Endothelial cell of umbilical vein (primary cell): ENCODE measurements around the gene VIT. TPM values are rescaled to one million over a fixed set of nuclear protein-coding genes. Genes with fewer than 3 reads are reported as not detected.

Source experiments
- BruUV-seq: library from RNA; stranded (reverse); fragments of 400-500 nt; replicated peaks from 2 replicates; lab custom pipeline; 2021; lab: Mats Ljungman, UMichigan
- CTCF ChIA-PET: fragments of 300-600, 350-600 bp; sonication (Branson Sonifier 250); formaldehyde crosslinking; loops from one replicate; lab custom pipeline; 2021; ENCODE audit warnings: antibody characterized with exemption, inconsistent platforms; lab: Charles Lee
- POLR2A ChIA-PET: fragments of 300-600, 350-600 bp; sonication (Branson Sonifier 250); formaldehyde crosslinking; loops from one replicate; lab custom pipeline; 2021; ENCODE audit warnings: antibody characterized with exemption, inconsistent platforms; lab: Charles Lee
- DNase-seq: peaks from one replicate; pipeline ENCODE4 v3.0.0-alpha.2; 2011; ENCODE audit warnings: low read depth, low spot score
- FAIRE-seq: peaks from 2 replicates; lab custom pipeline; 2011; peaks lifted over from hg19 to GRCh38; lab: Jason Lieb, UNC
- H2AFZ ChIP-seq: 2 replicates; pipeline ENCODE4 v1.6.0; 2012; ENCODE audit warnings: low read depth, low read length, control low read depth, inconsistent platforms
- H3K27ac ChIP-seq: 2 replicates; pipeline ENCODE4 v1.5.1; 2011; ENCODE audit warnings: low read depth, mild to moderate bottlenecking, control low read depth, low read length, moderate library complexity; ENCODE audit not compliant: insufficient read depth
- H3K27me3 ChIP-seq, 2 experiments: 2 replicates each; pipeline versions ENCODE4 v1.6.0 to v1.6.1; 2011; ENCODE audit warnings: low read length in 2 of 2, mixed read lengths in 1 of 2; ENCODE audit not compliant: control insufficient read depth in 2 of 2, insufficient read depth in 2 of 2
- H3K36me3 ChIP-seq, 2 experiments: 2 replicates in 1 of 2; 3 replicates in 1 of 2; pipeline ENCODE4 v1.5.1; 2011; ENCODE audit warnings: low read length in 2 of 2, mild to moderate bottlenecking in 1 of 2, moderate library complexity in 1 of 2; ENCODE audit not compliant: control insufficient read depth in 2 of 2, insufficient read depth in 2 of 2; ENCODE audit errors: extremely low read depth in 1 of 2
- H3K4me1 ChIP-seq: 3 replicates; pipeline ENCODE4 v1.5.1; 2011; ENCODE audit warnings: mild to moderate bottlenecking, low read length; ENCODE audit not compliant: control insufficient read depth, insufficient read depth; ENCODE audit errors: extremely low read depth
- H3K4me2 ChIP-seq: 2 replicates; pipeline ENCODE4 v1.6.1; 2011; ENCODE audit warnings: low read length, control low read depth, mixed read lengths; ENCODE audit not compliant: insufficient read depth
- H3K4me3 ChIP-seq, 3 experiments: fragments of 200-600 bp in 1 of 3; sonication (generic), shearing (Covaris generic) in 1 of 3; replicated peaks in 1 of 3; 2 replicates each; pipeline ENCODE4 v1.5.1; 2011 to 2016; ENCODE audit warnings: control low read depth in 3 of 3, low read length in 3 of 3, mild to moderate bottlenecking in 2 of 3, inconsistent platforms in 1 of 3, low read depth in 1 of 3, moderate library complexity in 1 of 3; ENCODE audit not compliant: insufficient read depth in 1 of 3
- H3K79me2 ChIP-seq: 2 replicates; pipeline ENCODE4 v1.6.0; 2012; ENCODE audit warnings: low read length, inconsistent platforms; ENCODE audit not compliant: control insufficient read depth, insufficient read depth
- H3K9ac ChIP-seq: replicated peaks from 2 replicates; pipeline ENCODE3; 2011; ENCODE audit warnings: low read length, control low read depth; ENCODE audit not compliant: insufficient read depth; ENCODE audit errors: extremely low read depth
- H3K9me1 ChIP-seq: replicated peaks from 3 replicates; pipeline ENCODE4 v1.6.0; 2011; ENCODE audit warnings: mild to moderate bottlenecking, low read length; ENCODE audit not compliant: control insufficient read depth, insufficient read depth; ENCODE audit errors: extremely low read depth
- H3K9me3 ChIP-seq: replicated peaks from 2 replicates; pipeline ENCODE4 v1.5.1; 2012; ENCODE audit warnings: low read length, inconsistent platforms; ENCODE audit not compliant: control insufficient read depth, insufficient read depth
- H4K20me1 ChIP-seq: replicated peaks from 2 replicates; pipeline ENCODE3; 2011; ENCODE audit warnings: mild to moderate bottlenecking, low read length; ENCODE audit not compliant: control insufficient read depth, insufficient read depth; ENCODE audit errors: extremely low read depth
- CTCF ChIP-seq, 2 donors: IDR thresholded peaks; 1 replicate in 1 of 2; 2 replicates in 1 of 2; pipeline ENCODE4 v1.5.1; 2011; ENCODE audit warnings: low read length in 2 of 2, mild to moderate bottlenecking in 2 of 2, moderate library complexity in 2 of 2, control low read depth in 1 of 2, inconsistent platforms in 1 of 2, low read depth in 1 of 2; ENCODE audit not compliant: insufficient read depth in 1 of 2; ENCODE audit errors: extremely low read depth in 1 of 2
- EZH2 ChIP-seq: IDR thresholded peaks from 2 replicates; pipeline ENCODE4 v1.6.1; 2012; ENCODE audit warnings: borderline replicate concordance, low read depth, mild to moderate bottlenecking, moderate library complexity, low read length, inconsistent platforms; ENCODE audit not compliant: severe bottlenecking
- FOS ChIP-seq: IDR thresholded peaks from 2 replicates; pipeline ENCODE4 v1.6.1; 2011; ENCODE audit warnings: mild to moderate bottlenecking, low read length, moderate library complexity, borderline replicate concordance; ENCODE audit not compliant: insufficient read depth
- GATA2 ChIP-seq: IDR thresholded peaks from 2 replicates; pipeline ENCODE4 v1.7.0; 2011; ENCODE audit warnings: low read depth, mild to moderate bottlenecking, moderate library complexity, mixed read lengths, low read length; ENCODE audit not compliant: insufficient read length, insufficient read depth
- JUN ChIP-seq: IDR thresholded peaks from 2 replicates; pipeline ENCODE4 v1.6.1; 2011; ENCODE audit warnings: borderline replicate concordance, low read depth; ENCODE audit not compliant: insufficient read length, insufficient read depth
- MAX ChIP-seq: IDR thresholded peaks from 2 replicates; pipeline ENCODE4 v1.6.1; 2011; ENCODE audit not compliant: insufficient read depth, insufficient read length
- MYC ChIP-seq: IDR thresholded peaks from one replicate; pipeline ENCODE4 v1.6.1; 2011; ENCODE audit warnings: mild to moderate bottlenecking, low read depth, low read length
- POLR2A ChIP-seq: IDR thresholded peaks from 2 replicates; pipeline ENCODE4 v1.6.1; 2012; ENCODE audit warnings: low read depth, mild to moderate bottlenecking, control low read depth, low read length
- POLR2AphosphoS5 ChIP-seq: IDR thresholded peaks from 2 replicates; pipeline ENCODE4 v1.6.1; 2012; ENCODE audit warnings: low read depth, mild to moderate bottlenecking, control low read depth, low read length, moderate library complexity; ENCODE audit not compliant: insufficient read depth
- dilution Hi-C: fragments of 300-500 bp; cut with MboI; formaldehyde crosslinking; loops from one replicate; pipeline ENCODE4 v1.15.0; 2019; ENCODE audit warnings: low sequenced_read_pairs; ENCODE audit not compliant: extremely low pct_ligation_motif_present
- intact Hi-C: fragments of 100-400 bp; cut with micrococcal nuclease; formaldehyde crosslinking; loops from one replicate; pipeline ENCODE4 v1.10.0; 2022
- polyA plus RNA-seq, 4 experiments: library from polyadenylated mRNA; depleted of rRNA in 3 of 4; stranded (reverse) in 3 of 4; unstranded in 1 of 4; fragments of >200 nt; gene quantifications; 2 replicates each; pipeline versions ENCODE4 v1.2.1 to v1.2.3, GENCODE V29; 2011 to 2012; ENCODE audit warnings: missing spikeins in 1 of 4
- total RNA-seq: library from RNA; stranded (reverse); gene quantifications from 2 replicates; pipeline ENCODE4 v1.2.3, GENCODE V29; 2021

The VIT gene
- total and polyA plus RNA-seq, 2 donors (not counting 3 experiments of a cell fraction or from before 2014, with no cell fraction given) = 0.54 to 0.88 TPM

DNA sequence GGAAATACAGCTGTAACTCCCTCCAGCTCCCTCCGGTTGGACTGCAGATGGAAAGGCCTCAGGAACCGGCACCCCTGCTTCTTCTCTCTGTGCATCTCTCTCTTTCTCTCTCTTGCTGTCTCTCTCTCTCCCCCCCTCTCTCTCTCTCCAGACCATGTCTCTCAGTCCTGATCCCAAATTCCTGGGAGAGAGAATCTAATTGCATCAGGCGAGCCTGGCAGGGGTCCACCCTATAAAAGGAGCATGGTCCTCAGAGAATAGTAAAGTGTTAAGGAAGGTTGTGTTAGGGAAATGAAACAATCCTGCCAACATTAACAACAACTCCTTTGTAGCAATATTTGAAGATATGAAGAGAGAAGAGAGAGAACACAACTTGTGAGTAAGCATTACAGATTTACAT, 36.7 kb downstream of the VIT start:
- Histone ChIP-seq H3K9ac (no peak overlapping the region), H4K20me1 (no peaks in the 10 kb centered on the region), H3K9me3 (no peaks in the 10 kb centered on the region), H3K4me1 (no peaks in the 10 kb centered on the region), H3K4me3 (no peak overlapping the region), H2AFZ (no peak overlapping the region), H3K79me2 (no peaks in the 10 kb centered on the region), H3K4me2 (no peak overlapping the region), H3K27ac (no peak overlapping the region), H3K27me3 (no peaks in the 10 kb centered on the region), H3K9me1 (no peaks in the 10 kb centered on the region), H3K36me3 (no peaks in the 10 kb centered on the region)
- POLR2A ChIA-PET = no interaction called here
- CTCF ChIA-PET = no interaction called here
- no peak for FAIRE-seq
- no peak for DNase-seq
- no peak for TF ChIP-seq EZH2
- no peak for TF ChIP-seq MYC
- no peak for TF ChIP-seq JUN
- no peak for TF ChIP-seq POLR2AphosphoS5
- TF ChIP-seq POLR2A = no peak
- TF ChIP-seq MAX = no peak
- TF ChIP-seq FOS = no peak
- dilution Hi-C loops (no loop called here), intact Hi-C loops (no loop called here)
- BruUV-seq = no TSS peak

GRCh38 chr2:36734304-36734703, 37.8 kb downstream of the VIT start:
- Histone ChIP-seq H3K9ac (no peak overlapping the region), H3K27ac (no peak overlapping the region), H2AFZ (no peak overlapping the region), H3K4me2 (no peak overlapping the region), H3K9me3 (no peaks in the 10 kb centered on the region), H3K4me1 (no peaks in the 10 kb centered on the region), H3K4me3 (no peak overlapping the region), H3K79me2 (no peaks in the 10 kb centered on the region), H4K20me1 (no peaks in the 10 kb centered on the region), H3K9me1 (no peaks in the 10 kb centered on the region), H3K36me3 (no peaks in the 10 kb centered on the region), H3K27me3 (peaks cover 0 to 3% of the 10 kb centered on the region in 2 experiments)
- dilution Hi-C loops = no loop called here
- no peak for DNase-seq
- no peak for TF ChIP-seq MYC
- TF ChIP-seq GATA2 = no peak
- TF ChIP-seq EZH2 = no peak
- TF ChIP-seq CTCF (IDR thresholded peaks at IDR 0.05; ENCODE audit: extremely low read depth in 1 of 2, insufficient read depth in 1 of 2, low read depth in 1 of 2, low read length in 2 of 2) = no peak
- TF ChIP-seq JUN = no peak
- TF ChIP-seq POLR2A = no peak
- TF ChIP-seq MAX = no peak
- TF ChIP-seq POLR2AphosphoS5 = no peak
- no peak for TF ChIP-seq FOS
- BruUV-seq = no TSS peak
- ChIA-PET POLR2A (no interaction called here), CTCF (no interaction called here)
- intact Hi-C loops = no loop called here
- no peak for FAIRE-seq
